ENCODE measurements around the gene PDP2.

GRCh38 chr16:66846831-66847230 lies 33.5 kb upstream of the PDP2 start:
- TF ChIP-seq, protein P1, sequence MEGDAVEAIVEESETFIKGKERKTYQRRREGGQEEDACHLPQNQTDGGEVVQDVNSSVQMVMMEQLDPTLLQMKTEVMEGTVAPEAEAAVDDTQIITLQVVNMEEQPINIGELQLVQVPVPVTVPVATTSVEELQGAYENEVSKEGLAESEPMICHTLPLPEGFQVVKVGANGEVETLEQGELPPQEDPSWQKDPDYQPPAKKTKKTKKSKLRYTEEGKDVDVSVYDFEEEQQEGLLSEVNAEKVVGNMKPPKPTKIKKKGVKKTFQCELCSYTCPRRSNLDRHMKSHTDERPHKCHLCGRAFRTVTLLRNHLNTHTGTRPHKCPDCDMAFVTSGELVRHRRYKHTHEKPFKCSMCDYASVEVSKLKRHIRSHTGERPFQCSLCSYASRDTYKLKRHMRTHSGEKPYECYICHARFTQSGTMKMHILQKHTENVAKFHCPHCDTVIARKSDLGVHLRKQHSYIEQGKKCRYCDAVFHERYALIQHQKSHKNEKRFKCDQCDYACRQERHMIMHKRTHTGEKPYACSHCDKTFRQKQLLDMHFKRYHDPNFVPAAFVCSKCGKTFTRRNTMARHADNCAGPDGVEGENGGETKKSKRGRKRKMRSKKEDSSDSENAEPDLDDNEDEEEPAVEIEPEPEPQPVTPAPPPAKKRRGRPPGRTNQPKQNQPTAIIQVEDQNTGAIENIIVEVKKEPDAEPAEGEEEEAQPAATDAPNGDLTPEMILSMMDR (IDR thresholded peaks at IDR 0.05 in 4 of 5, conservative IDR thresholded peaks at IDR 0.05 in 1 of 5): no peak
- no peak for TF ChIP-seq POLR2A (IDR thresholded peaks at IDR 0.05)
